Parathyroid adenoma (tissue), 2 donors: ENCODE results near the gene SLC30A9.

Experiments
- H2AFZ ChIP-seq: fragments of 300-600 bp; sonication (generic); one replicate; pipeline ENCODE4 v1.7.0; 2017; ENCODE audit warnings: antibody characterized with exemption, mild to moderate bottlenecking
- H3K27ac ChIP-seq: fragments of 300-600 bp; sonication (generic); one replicate; pipeline ENCODE4 v1.7.0; 2017
- H3K27me3 ChIP-seq: fragments of 300-600 bp; sonication (generic); one replicate; pipeline ENCODE4 v1.7.0; 2017; ENCODE audit warnings: low read length; ENCODE audit not compliant: control insufficient read depth, insufficient read depth
- H3K36me3 ChIP-seq: fragments of 300-600 bp; sonication (generic); one replicate; pipeline ENCODE4 v1.7.0; 2017; ENCODE audit warnings: low read length; ENCODE audit not compliant: control insufficient read depth, insufficient read depth
- H3K4me1 ChIP-seq: fragments of 300-600 bp; sonication (generic); one replicate; pipeline ENCODE4 v1.7.0; 2017; ENCODE audit warnings: control low read depth
- H3K4me2 ChIP-seq: fragments of 300-600 bp; sonication (generic); one replicate; pipeline ENCODE4 v1.7.0; 2017; ENCODE audit warnings: low read length
- H3K4me3 ChIP-seq: fragments of 300-600 bp; sonication (generic); one replicate; pipeline ENCODE4 v1.7.0; 2017; ENCODE audit warnings: low read depth, low read length
- H3K79me2 ChIP-seq: fragments of 300-600 bp; sonication (generic); one replicate; pipeline ENCODE4 v1.7.0; 2017; ENCODE audit warnings: control low read depth
- H3K9ac ChIP-seq: fragments of 300-600 bp; sonication (generic); one replicate; pipeline ENCODE4 v1.7.0; 2017; ENCODE audit warnings: mild to moderate bottlenecking
- H3K9me3 ChIP-seq: fragments of 300-600 bp; sonication (generic); one replicate; pipeline ENCODE4 v1.7.0; 2017; ENCODE audit warnings: low read length; ENCODE audit not compliant: control insufficient read depth
- CTCF ChIP-seq: fragments of 300-600 bp; sonication (generic); IDR thresholded peaks from one replicate; pipeline ENCODE4 v1.7.0; 2017; ENCODE audit warnings: antibody characterized with exemption, mild to moderate bottlenecking
- donor health status: primary hyperparathyroidism.

SLC30A9 gene

GRCh38 chr4:41957634-41958033, 32.7 kb upstream of the SLC30A9 start:
- no peak overlapping the region for H3K4me3 ChIP-seq
- no peak overlapping the region for H3K27ac ChIP-seq
- no peak overlapping the region for H3K4me2 ChIP-seq
- no peak overlapping the region for H2AFZ ChIP-seq
- TF ChIP-seq CTCF = no peak
- H3K27me3 ChIP-seq = no peaks in the 10 kb centered on the region
- no peaks in the 10 kb centered on the region for H3K36me3 ChIP-seq
- H3K79me2 ChIP-seq = no peaks in the 10 kb centered on the region
- no peak overlapping the region for H3K9ac ChIP-seq
- no peaks in the 10 kb centered on the region for H3K9me3 ChIP-seq
- H3K4me1 ChIP-seq = no peaks in the 10 kb centered on the region

GRCh38 chr4:41963105-41963504, 27.2 kb upstream of the SLC30A9 start:
- Histone ChIP-seq H3K4me2 (no peak overlapping the region), H3K79me2 (no peaks in the 10 kb centered on the region), H3K9me3 (no peaks in the 10 kb centered on the region), H3K27me3 (no peaks in the 10 kb centered on the region), H3K4me1 (no peaks in the 10 kb centered on the region), H3K9ac (no peak overlapping the region), H3K27ac (no peak overlapping the region), H2AFZ (no peak overlapping the region), H3K4me3 (no peak overlapping the region), H3K36me3 (no peaks in the 10 kb centered on the region)
- no peak for TF ChIP-seq CTCF

DNA sequence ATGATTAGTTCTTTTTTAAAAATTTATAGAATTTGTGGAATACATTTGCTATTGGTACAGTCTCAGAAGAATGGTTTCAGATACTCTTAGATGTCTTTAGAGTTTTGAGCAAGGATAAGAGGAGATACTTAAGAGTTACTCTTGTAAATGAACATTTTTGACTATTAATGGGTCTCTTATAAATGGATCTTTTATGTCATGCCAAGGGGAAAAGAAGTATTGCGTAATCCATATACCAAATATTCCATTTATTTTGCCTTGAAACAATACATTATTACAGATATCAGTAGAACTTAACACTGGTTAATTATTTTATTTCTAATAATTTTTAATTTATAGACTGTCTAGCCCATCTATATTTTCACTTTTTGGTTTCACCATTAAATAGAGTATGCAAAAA, 25.9 kb upstream of the SLC30A9 start:
- Histone ChIP-seq H3K36me3 (no peaks in the 10 kb centered on the region), H3K4me3 (no peak overlapping the region), H2AFZ (no peak overlapping the region), H3K9me3 (no peaks in the 10 kb centered on the region), H3K27ac (no peak overlapping the region), H3K9ac (no peak overlapping the region), H3K4me1 (no peaks in the 10 kb centered on the region), H3K79me2 (no peaks in the 10 kb centered on the region), H3K27me3 (no peaks in the 10 kb centered on the region), H3K4me2 (no peak overlapping the region)
- TF ChIP-seq CTCF = no peak

- no peak for TF ChIP-seq CTCF
Measured at GRCh38 chr4:41967392-41967791, 22.9 kb upstream of the SLC30A9 start.

DNA sequence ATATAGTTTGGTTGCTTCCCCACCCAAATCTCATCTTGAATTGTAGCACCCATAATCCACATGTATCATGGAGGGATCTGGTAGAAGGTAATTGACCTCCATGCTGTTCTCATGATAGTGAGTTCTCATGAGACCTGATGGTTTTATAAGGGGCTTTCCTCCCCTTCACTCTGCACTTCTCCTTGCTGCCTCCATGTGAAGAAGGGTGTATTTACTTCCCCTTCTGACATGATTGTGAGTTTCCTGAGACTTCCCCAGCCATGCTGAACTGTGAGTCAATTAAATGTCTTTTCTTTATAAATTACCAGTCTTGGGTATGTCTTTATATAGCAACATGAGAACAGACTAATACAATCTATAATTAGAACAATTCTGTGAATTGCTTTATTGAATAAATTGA, 20.7 kb upstream of the SLC30A9 start:
- H3K27me3 ChIP-seq = no peaks in the 10 kb centered on the region
- H3K9me3 ChIP-seq = no peaks in the 10 kb centered on the region
- TF ChIP-seq CTCF = no peak
- H3K79me2 ChIP-seq = no peaks in the 10 kb centered on the region
- no peak overlapping the region for H3K27ac ChIP-seq
- no peak overlapping the region for H3K4me2 ChIP-seq
- H3K4me1 ChIP-seq = no peaks in the 10 kb centered on the region
- no peak overlapping the region for H2AFZ ChIP-seq
- no peak overlapping the region for H3K9ac ChIP-seq
- H3K36me3 ChIP-seq = no peaks in the 10 kb centered on the region
- no peak overlapping the region for H3K4me3 ChIP-seq

More at GRCh38 chr4:41967392-41967791, 22.9 kb upstream of the SLC30A9 start:
- Histone ChIP-seq H3K4me3 (no peak overlapping the region), H3K4me2 (no peak overlapping the region), H3K9me3 (no peaks in the 10 kb centered on the region), H3K36me3 (no peaks in the 10 kb centered on the region), H3K27ac (no peak overlapping the region), H3K9ac (no peak overlapping the region), H3K79me2 (no peaks in the 10 kb centered on the region), H3K27me3 (no peaks in the 10 kb centered on the region), H3K4me1 (no peaks in the 10 kb centered on the region), H2AFZ (no peak overlapping the region)
